Sigmoid colon (tissue), 7 donors: ENCODE results near the gene ZMIZ1. TPM values are rescaled to one million over a fixed set of nuclear protein-coding genes. Genes with fewer than 3 reads are reported as not detected.
A peak's percentile ranks its signal among the peaks of the same experiment; 100 is the strongest.

Experiments used
- DNase-seq: peaks from one replicate; pipeline ENCODE4 v3.0.0-alpha.2; 2019
- H3K27ac ChIP-seq, 4 donors: fragments of 200-600 bp; sonication (generic); one replicate each; pipeline ENCODE4 v1.5.1; 2016 to 2019; ENCODE audit warnings: mild to moderate bottlenecking in 1 of 4
- H3K27me3 ChIP-seq, 3 donors: fragments of 200-600 bp; sonication (generic); one replicate each; pipeline ENCODE4 v1.5.1; 2019; ENCODE audit warnings: mild to moderate bottlenecking in 1 of 3
- H3K36me3 ChIP-seq, 4 donors: fragments of 200-600 bp; sonication (generic); one replicate each; pipeline ENCODE4 v1.5.1; 2016 to 2019
- H3K4me1 ChIP-seq, 4 donors: fragments of 200-600 bp; sonication (generic); one replicate each; pipeline ENCODE4 v1.5.1; 2017 to 2019
- H3K4me3 ChIP-seq, 4 donors: fragments of 200-600 bp; sonication (generic); one replicate each; pipeline ENCODE4 v1.5.1; 2017 to 2019; ENCODE audit warnings: mild to moderate bottlenecking in 2 of 4, moderate library complexity in 1 of 4
- H3K9me3 ChIP-seq, 4 donors: fragments of 200-600 bp in 3 of 4; sonication (generic) in 3 of 4; one replicate each; pipeline versions ENCODE4 v1.5.1 to v1.6.1; 2013 to 2019
- CTCF ChIP-seq, 4 experiments: fragments of 450-650 bp in 3 of 4; fragments of 200-600 bp in 1 of 4; IDR thresholded peaks; one replicate each; pipeline ENCODE4 v1.5.1; 2016 to 2019; ENCODE audit warnings: antibody characterized with exemption in 4 of 4, mild to moderate bottlenecking in 3 of 4, moderate library complexity in 2 of 4
- EP300 ChIP-seq, 4 donors: sonication (generic); formaldehyde crosslinking; IDR thresholded peaks; one replicate each; pipeline ENCODE4 v1.6.1; 2017; ENCODE audit warnings: antibody characterized with exemption in 4 of 4
- POLR2A ChIP-seq, 2 donors: fragments of 450-650 bp; IDR thresholded peaks; one replicate each; pipeline ENCODE4 v1.6.1; 2016; ENCODE audit warnings: antibody characterized with exemption in 2 of 2, mild to moderate bottlenecking in 2 of 2, moderate library complexity in 2 of 2
- POLR2AphosphoS5 ChIP-seq, 4 donors: sonication (generic); formaldehyde crosslinking; IDR thresholded peaks; one replicate each; pipeline ENCODE4 v1.6.1; 2017; ENCODE audit warnings: antibody characterized with exemption in 4 of 4
- WGBS, 2 donors: extraction: QIAGEN DNeasy Blood & Tissue Kit; methylation state at CpG; one replicate each; pipeline ENCODE4 v1.1.7; 2013; 5-methylcytosine and 5-hydroxymethylcytosine counted together
- intact Hi-C: fragments of 100-400 bp; cut with DNase I; formaldehyde crosslinking; loops from one replicate; pipeline ENCODE4 v1.15.1; 2023
- polyA plus RNA-seq, 3 donors: library from polyadenylated mRNA; stranded (reverse); fragments of 200-250 nt; gene quantifications; one replicate each; pipeline ENCODE4 v1.2.3, GENCODE V29; 2013
- total RNA-seq, 4 donors: library from RNA; depleted of rRNA; stranded (reverse); fragments of >200 nt; gene quantifications; one replicate each; pipeline ENCODE4 v1.1.0, GENCODE V29; 2016
- donor health status: healthy with polysubstance abuse.
- donor health status: Bipolar disorder and iron deficiency.
- donor health status: healthy.

ZMIZ1 gene
- total and polyA plus RNA-seq, 7 donors: 17.4 to 49.3 (median 31.5) TPM

- WGBS, 2 donors: 51 to 83% methylated on average over 7 of the region's 7 CpGs
- intact Hi-C loops: no loop called here
- Histone ChIP-seq H3K4me3 (no peak overlapping the region), H3K9me3 (no peaks in the 10 kb centered on the region), H3K27me3 (no peaks in the 10 kb centered on the region), H3K4me1 (peaks cover 0 to 85% (median 74%) of the 10 kb centered on the region in 4 donors), H3K36me3 (peaks cover 0 to 17% (median 5%) of the 10 kb centered on the region in 4 donors), H3K27ac (peak overlapping the region; percentile 15 to 58 (median 38))
- TF ChIP-seq CTCF (IDR thresholded peaks at IDR 0.05) (no peak), POLR2A (IDR thresholded peaks at IDR 0.05) (no peak), POLR2AphosphoS5 (IDR thresholded peaks at IDR 0.05) (no peak), EP300 (IDR thresholded peaks at IDR 0.05) (no peak)
- no peak for DNase-seq
Measured at GRCh38 chr10:79132681-79133381, 64.1 kb downstream of the ZMIZ1 start.

- H3K4me3 ChIP-seq: no peak overlapping the region
- intact Hi-C loops: no loop called here
- WGBS, 2 donors: 49 to 78% methylated on average over 2 of the region's 2 CpGs
- peak overlapping the region in 3 of 4 donors; percentile 15 to 58 (median 42) for H3K27ac ChIP-seq
- H3K27me3 ChIP-seq: no peaks in the 10 kb centered on the region
- peaks cover 0 to 85% (median 74%) of the 10 kb centered on the region in 4 donors for H3K4me1 ChIP-seq
- TF ChIP-seq EP300 (IDR thresholded peaks at IDR 0.05): no peak
- no peak for TF ChIP-seq POLR2AphosphoS5 (IDR thresholded peaks at IDR 0.05)
- TF ChIP-seq CTCF (IDR thresholded peaks at IDR 0.05): no peak
- no peak for TF ChIP-seq POLR2A (IDR thresholded peaks at IDR 0.05)
- no peaks in the 10 kb centered on the region for H3K9me3 ChIP-seq
- peaks cover 0 to 11% (median 5%) of the 10 kb centered on the region in 4 donors for H3K36me3 ChIP-seq
- DNase-seq: no peak
Measured at GRCh38 chr10:79133416-79133815, 64.7 kb downstream of the ZMIZ1 start.

GRCh38 chr10:79135790-79136189 lies 67.0 kb downstream of the ZMIZ1 start:
- TF ChIP-seq POLR2A (IDR thresholded peaks at IDR 0.05) (no peak), EP300 (IDR thresholded peaks at IDR 0.05) (no peak), POLR2AphosphoS5 (IDR thresholded peaks at IDR 0.05) (no peak), CTCF (IDR thresholded peaks at IDR 0.05) (no peak)
- Histone ChIP-seq H3K4me3 (no peak overlapping the region), H3K27ac (peak overlapping the region in 3 of 4 donors; percentile 40 to 92 (median 88)), H3K9me3 (no peaks in the 10 kb centered on the region), H3K27me3 (no peaks in the 10 kb centered on the region), H3K36me3 (peaks cover 0 to 21% (median 13%) of the 10 kb centered on the region in 4 donors), H3K4me1 (peaks cover 0 to 88% (median 77%) of the 10 kb centered on the region in 4 donors)
- no peak for DNase-seq
- intact Hi-C loops: no loop called here
- 78 to 86% methylated on average over 9 of the region's 9 CpGs for WGBS, 2 donors

GRCh38 chr10:79136236-79137005 lies 67.7 kb downstream of the ZMIZ1 start:
- no peak overlapping the region for H3K4me3 ChIP-seq
- no peaks in the 10 kb centered on the region for H3K27me3 ChIP-seq
- 43 to 77% methylated on average over 2 of the region's 2 CpGs for WGBS, 2 donors
- H3K36me3 ChIP-seq: peaks cover 0 to 17% (median 11%) of the 10 kb centered on the region in 4 donors
- no peaks in the 10 kb centered on the region for H3K9me3 ChIP-seq
- peaks cover 0 to 95% (median 84%) of the 10 kb centered on the region in 4 donors for H3K4me1 ChIP-seq
- no peak for TF ChIP-seq CTCF (IDR thresholded peaks at IDR 0.05)
- TF ChIP-seq EP300 (IDR thresholded peaks at IDR 0.05): no peak
- TF ChIP-seq POLR2AphosphoS5 (IDR thresholded peaks at IDR 0.05): no peak
- no peak for TF ChIP-seq POLR2A (IDR thresholded peaks at IDR 0.05)
- DNase-seq: no peak
- intact Hi-C loops: no loop called here
- peak overlapping the region in 3 of 4 donors; percentile 82 to 92 (median 88) for H3K27ac ChIP-seq
